Neural cell (in vitro differentiated cells): ENCODE data around the gene HRAS. TPM values are rescaled to one million over a fixed set of nuclear protein-coding genes. Genes with fewer than 3 reads are reported as not detected.
A peak's percentile ranks its signal among the peaks of the same experiment; 100 is the strongest.

Experiments
- H2AFZ ChIP-seq: fragments of 200-600, 300-800 bp; sonication (generic), shearing (Covaris generic); 2 replicates; pipeline ENCODE4 v1.6.0; 2014; ENCODE audit warnings: low read depth, mild to moderate bottlenecking, antibody characterized with exemption, low read length, moderate library complexity
- H3F3A ChIP-seq: fragments of 200-600 bp; shearing (Covaris generic); 2 replicates; pipeline ENCODE4 v1.6.1; 2016; ENCODE audit warnings: mild to moderate bottlenecking, moderate library complexity, mixed read lengths, antibody characterized with exemption, low read length; ENCODE audit not compliant: insufficient read depth, poor library complexity, severe bottlenecking
- H3K27ac ChIP-seq: fragments of 200-600, 300-800 bp; sonication (generic), shearing (Covaris generic); 2 replicates; pipeline ENCODE4 v1.5.1; 2014; ENCODE audit warnings: mild to moderate bottlenecking, low read length, moderate library complexity
- H3K27me3 ChIP-seq: fragments of 300-800, 200-600 bp; sonication (generic), shearing (Covaris generic); 2 replicates; pipeline ENCODE4 v1.6.0; 2014; ENCODE audit warnings: mild to moderate bottlenecking, low read depth, low read length, moderate library complexity; ENCODE audit not compliant: insufficient read depth
- H3K36me3 ChIP-seq: fragments of 300-800, 200-600 bp; sonication (generic), shearing (Covaris generic); 2 replicates; pipeline ENCODE4 v1.5.1; 2014; ENCODE audit warnings: mild to moderate bottlenecking, antibody characterized with exemption, low read length, moderate library complexity; ENCODE audit not compliant: insufficient read depth
- H3K4me2 ChIP-seq: fragments of 300-800, 200-600 bp; sonication (generic), shearing (Covaris generic); 2 replicates; pipeline ENCODE4 v1.6.0; 2014; ENCODE audit warnings: mild to moderate bottlenecking, low read length
- H3K4me3 ChIP-seq: fragments of 300-800, 200-600 bp; sonication (generic), shearing (Covaris generic); 2 replicates; pipeline ENCODE4 v1.5.1; 2014; ENCODE audit warnings: mild to moderate bottlenecking, low read length, moderate library complexity
- H3K79me2 ChIP-seq: fragments of 200-600 bp; shearing (Covaris generic); replicated peaks from 2 replicates; pipeline ENCODE4 v1.6.0; 2014; ENCODE audit warnings: mild to moderate bottlenecking, low read length, moderate library complexity; ENCODE audit not compliant: insufficient read depth
- H3K9ac ChIP-seq: fragments of 300-800, 200-600 bp; sonication (generic), shearing (Covaris generic); 2 replicates; pipeline ENCODE4 v1.6.1; 2016; ENCODE audit warnings: mild to moderate bottlenecking, low read length, mixed read lengths
- H3K9me2 ChIP-seq: fragments of 200-600 bp; shearing (Covaris generic); 2 replicates; pipeline ENCODE4 v1.6.1; 2016; ENCODE audit warnings: mild to moderate bottlenecking, low read length, mixed read lengths; ENCODE audit not compliant: insufficient read depth
- H3K9me3 ChIP-seq: fragments of 200-600, 300-800 bp; sonication (generic), shearing (Covaris generic); 2 replicates; pipeline ENCODE4 v1.6.1; 2016; ENCODE audit warnings: mild to moderate bottlenecking, mixed run types, low read length, moderate library complexity, mixed read lengths
- H4K20me1 ChIP-seq: fragments of 200-600 bp; shearing (Covaris generic); 2 replicates; pipeline ENCODE4 v1.6.1; 2016; ENCODE audit warnings: mild to moderate bottlenecking, mixed run types; ENCODE audit not compliant: insufficient read depth
- CTCF ChIP-seq: fragments of 450-650 bp; IDR thresholded peaks from 2 replicates; pipeline ENCODE4 v1.5.1; 2014; ENCODE audit warnings: antibody characterized with exemption, mild to moderate bottlenecking, moderate library complexity; ENCODE audit not compliant: poor library complexity, severe bottlenecking
- EP300 ChIP-seq: fragments of 450-650 bp; conservative IDR thresholded peaks from 2 replicates; pipeline ENCODE4 v1.6.1; 2014; ENCODE audit warnings: antibody characterized with exemption, mild to moderate bottlenecking, moderate library complexity; ENCODE audit not compliant: poor library complexity, severe bottlenecking
- EZH2 ChIP-seq: fragments of 200-600, 300-800 bp; shearing (Covaris generic), sonication (generic); IDR thresholded peaks from 2 replicates; pipeline ENCODE4 v1.6.1; 2014; ENCODE audit warnings: antibody characterized with exemption, low read length, borderline replicate concordance, mild to moderate bottlenecking; ENCODE audit not compliant: insufficient read depth, poor library complexity, severe bottlenecking
- MXI1 ChIP-seq: fragments of 450-650 bp; conservative IDR thresholded peaks from 2 replicates; pipeline ENCODE4 v1.6.1; 2014; ENCODE audit warnings: antibody characterized with exemption, mild to moderate bottlenecking; ENCODE audit not compliant: poor library complexity, severe bottlenecking
- POLR2AphosphoS5 ChIP-seq: IDR thresholded peaks from 2 replicates; pipeline ENCODE4 v1.6.1; 2012
- RAD21 ChIP-seq: fragments of 450-650 bp; conservative IDR thresholded peaks from 2 replicates; pipeline ENCODE4 v1.6.1; 2014; ENCODE audit warnings: antibody characterized with exemption, mild to moderate bottlenecking, moderate library complexity
- REST ChIP-seq: IDR thresholded peaks from 2 replicates; pipeline ENCODE4 v1.6.1; 2012; ENCODE audit warnings: borderline replicate concordance
- SMC3 ChIP-seq: fragments of 450-650 bp; conservative IDR thresholded peaks from 2 replicates; pipeline ENCODE4 v1.6.1; 2014; ENCODE audit warnings: antibody characterized with exemption, mild to moderate bottlenecking, moderate library complexity; ENCODE audit not compliant: poor library complexity
- TAF1 ChIP-seq: IDR thresholded peaks from 2 replicates; pipeline ENCODE4 v1.6.1; 2012; ENCODE audit warnings: low read depth
- polyA plus RNA-seq: library from polyadenylated mRNA; depleted of rRNA; stranded (reverse); fragments of >200 nt; gene quantifications from 2 replicates; pipeline ENCODE4 v1.2.3, GENCODE V29; 2014

HRAS gene
- polyA plus RNA-seq, 1 donor from 2014 or later, result 120 TPM

GRCh38 chr11:568306-569157 is 33.2 kb upstream of the HRAS start:
- H4K20me1 ChIP-seq, result no peaks in the 10 kb centered on the region
- H3K4me3 ChIP-seq, result peak overlapping the region; percentile 69
- H3K9me3 ChIP-seq, result no peaks in the 10 kb centered on the region
- no peaks in the 10 kb centered on the region for H3K79me2 ChIP-seq
- H2AFZ ChIP-seq, result no peak overlapping the region
- H3K9ac ChIP-seq, result peak overlapping the region; percentile 69
- H3K9me2 ChIP-seq, result no peaks in the 10 kb centered on the region
- no peak overlapping the region for H3K27ac ChIP-seq
- no peaks in the 10 kb centered on the region for H3F3A ChIP-seq
- no peaks in the 10 kb centered on the region for H3K27me3 ChIP-seq
- H3K36me3 ChIP-seq, result no peaks in the 10 kb centered on the region
- H3K4me2 ChIP-seq, result no peak overlapping the region
- no peak for TF ChIP-seq RAD21
- peak; percentile 58 for TF ChIP-seq EP300
- no peak for TF ChIP-seq EZH2
- TF ChIP-seq SMC3, result no peak
- no peak for TF ChIP-seq CTCF
- no peak for TF ChIP-seq REST
- peak; percentile 56 for TF ChIP-seq MXI1
- no peak for TF ChIP-seq TAF1
- TF ChIP-seq POLR2AphosphoS5, result no peak

GRCh38 chr11:567629-568292 is 32.4 kb upstream of the HRAS start:
- Histone ChIP-seq H2AFZ (no peak overlapping the region), H3F3A (no peaks in the 10 kb centered on the region), H3K79me2 (no peaks in the 10 kb centered on the region), H3K4me2 (no peak overlapping the region), H3K27ac (no peak overlapping the region), H3K36me3 (no peaks in the 10 kb centered on the region), H3K27me3 (no peaks in the 10 kb centered on the region), H3K4me3 (peak overlapping the region; percentile 63), H3K9ac (peak overlapping the region; percentile 39), H3K9me2 (no peaks in the 10 kb centered on the region), H4K20me1 (no peaks in the 10 kb centered on the region), H3K9me3 (no peaks in the 10 kb centered on the region)
- TF ChIP-seq EZH2 (no peak), REST (no peak), EP300 (no peak), CTCF (no peak)
